ENCODE results near the gene GPBAR1.

The GPBAR1 gene

GRCh38 chr2:218261423-218262236 is 815 bp downstream of the GPBAR1 start:
- Histone ChIP-seq H3K9me3 (ENCODE audit: low read depth, low read length) (no peaks in the 10 kb centered on the region), H3K9ac (ENCODE audit: insufficient read length) (no peak overlapping the region), H3K27ac (no peak overlapping the region), H3K36me3 (ENCODE audit: insufficient read depth, low read length) (peaks cover 12% of the 10 kb centered on the region; the same call in 1 of the 2 replicates), H3K4me3 (no peak overlapping the region)
- no peak for DNase-seq (ENCODE audit: low read depth, low spot score)
- no peak for TF ChIP-seq EZH2 (IDR thresholded peaks at IDR 0.05)
- TF ChIP-seq FOXP2 (optimal IDR thresholded peaks at IDR 0.05; ENCODE audit: control extremely low read depth, extremely low read length, insufficient read depth): no peak
- TF ChIP-seq POLR2AphosphoS5 (IDR thresholded peaks at IDR 0.05; ENCODE audit: borderline replicate concordance, low read depth, low read length): no peak

GRCh38 chr2:218262237-218262600 is 1.4 kb downstream of the GPBAR1 start:
- H3K9me3 ChIP-seq (ENCODE audit: low read depth, low read length): no peaks in the 10 kb centered on the region
- H3K27ac ChIP-seq: no peak overlapping the region
- peaks cover 15% of the 10 kb centered on the region; the same call in 1 of the 2 replicates for H3K36me3 ChIP-seq (ENCODE audit: insufficient read depth, low read length)
- no peak overlapping the region for H3K9ac ChIP-seq (ENCODE audit: insufficient read length)
- no peak for DNase-seq (ENCODE audit: low read depth, low spot score)
- H3K4me3 ChIP-seq: no peak overlapping the region
- TF ChIP-seq EZH2 (IDR thresholded peaks at IDR 0.05): no peak
- TF ChIP-seq POLR2AphosphoS5 (IDR thresholded peaks at IDR 0.05; ENCODE audit: borderline replicate concordance, low read depth, low read length): no peak
- no peak for TF ChIP-seq FOXP2 (optimal IDR thresholded peaks at IDR 0.05; ENCODE audit: control extremely low read depth, extremely low read length, insufficient read depth)

DNA sequence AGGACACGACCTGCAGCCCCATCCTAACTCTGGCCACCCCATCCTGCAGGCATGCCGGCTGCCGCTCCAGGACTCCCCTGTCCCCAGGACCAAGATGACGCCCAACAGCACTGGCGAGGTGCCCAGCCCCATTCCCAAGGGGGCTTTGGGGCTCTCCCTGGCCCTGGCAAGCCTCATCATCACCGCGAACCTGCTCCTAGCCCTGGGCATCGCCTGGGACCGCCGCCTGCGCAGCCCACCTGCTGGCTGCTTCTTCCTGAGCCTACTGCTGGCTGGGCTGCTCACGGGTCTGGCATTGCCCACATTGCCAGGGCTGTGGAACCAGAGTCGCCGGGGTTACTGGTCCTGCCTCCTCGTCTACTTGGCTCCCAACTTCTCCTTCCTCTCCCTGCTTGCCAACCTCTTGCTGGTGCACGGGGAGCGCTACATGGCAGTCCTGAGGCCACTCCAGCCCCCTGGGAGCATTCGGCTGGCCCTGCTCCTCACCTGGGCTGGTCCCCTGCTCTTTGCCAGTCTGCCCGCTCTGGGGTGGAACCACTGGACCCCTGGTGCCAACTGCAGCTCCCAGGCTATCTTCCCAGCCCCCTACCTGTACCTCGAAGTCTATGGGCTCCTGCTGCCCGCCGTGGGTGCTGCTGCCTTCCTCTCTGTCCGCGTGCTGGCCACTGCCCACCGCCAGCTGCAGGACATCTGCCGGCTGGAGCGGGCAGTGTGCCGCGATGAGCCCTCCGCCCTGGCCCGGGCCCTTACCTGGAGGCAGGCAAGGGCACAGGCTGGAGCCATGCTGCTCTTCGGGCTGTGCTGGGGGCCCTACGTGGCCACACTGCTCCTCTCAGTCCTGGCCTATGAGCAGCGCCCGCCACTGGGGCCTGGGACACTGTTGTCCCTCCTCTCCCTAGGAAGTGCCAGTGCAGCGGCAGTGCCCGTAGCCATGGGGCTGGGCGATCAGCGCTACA is 2.1 kb downstream of the GPBAR1 start:
- Histone ChIP-seq H3K9ac (ENCODE audit: insufficient read length) (no peak overlapping the region), H3K36me3 (ENCODE audit: insufficient read depth, low read length) (peaks cover 19% of the 10 kb centered on the region; the same call in 1 of the 2 replicates), H3K27ac (no peak overlapping the region), H3K9me3 (ENCODE audit: low read depth, low read length) (no peaks in the 10 kb centered on the region), H3K4me3 (no peak overlapping the region)
- no peak for DNase-seq (ENCODE audit: low read depth, low spot score)
- TF ChIP-seq POLR2AphosphoS5 (IDR thresholded peaks at IDR 0.05; ENCODE audit: borderline replicate concordance, low read depth, low read length) (no peak), FOXP2 (optimal IDR thresholded peaks at IDR 0.05; ENCODE audit: control extremely low read depth, extremely low read length, insufficient read depth) (no peak), EZH2 (IDR thresholded peaks at IDR 0.05) (no peak)

DNA sequence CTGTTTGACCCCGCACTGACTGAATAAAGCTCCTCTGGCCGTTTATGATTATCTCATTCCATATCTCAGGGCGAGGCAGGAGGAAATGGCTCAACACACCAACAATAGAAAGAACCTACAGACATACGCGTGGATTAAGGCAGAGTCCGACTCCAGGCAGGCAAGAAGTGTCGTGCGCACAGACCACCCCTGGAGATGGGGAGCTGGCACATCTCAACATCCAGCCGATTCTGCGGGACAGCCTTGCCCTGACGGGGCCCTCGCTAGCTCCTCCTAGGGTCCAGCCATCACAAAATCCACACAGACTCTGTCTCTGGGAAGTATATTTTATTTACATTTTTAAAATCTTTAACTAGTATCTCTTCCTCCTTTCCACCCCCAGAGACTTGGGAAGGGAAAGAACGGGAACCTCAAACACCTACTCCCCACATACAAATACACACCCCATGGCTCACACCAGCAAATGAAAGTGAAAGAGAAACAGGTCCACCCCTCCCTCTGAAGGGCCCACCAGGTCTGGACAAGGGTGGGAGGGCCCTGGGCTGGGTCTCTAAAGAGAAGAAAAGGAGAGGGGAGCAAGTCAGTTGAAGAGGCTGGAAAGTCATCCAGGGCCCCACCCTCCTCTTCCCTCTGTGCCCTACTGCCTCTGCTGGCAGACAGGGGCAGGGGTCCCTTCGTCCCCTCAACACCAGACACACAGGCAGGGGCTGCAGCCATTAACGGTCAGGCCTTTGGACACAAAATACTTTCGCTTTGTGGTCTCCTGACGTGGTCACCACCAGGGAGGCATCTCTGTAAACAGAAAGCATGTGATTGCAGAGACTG is 3.2 kb downstream of the GPBAR1 start:
- no peak for DNase-seq (ENCODE audit: low read depth, low spot score)
- Histone ChIP-seq H3K4me3 (no peak overlapping the region), H3K9ac (ENCODE audit: insufficient read length) (no peak overlapping the region), H3K9me3 (ENCODE audit: low read depth, low read length) (no peaks in the 10 kb centered on the region), H3K36me3 (ENCODE audit: insufficient read depth, low read length) (peaks cover 19% of the 10 kb centered on the region; the same call in 1 of the 2 replicates), H3K27ac (no peak overlapping the region)
- TF ChIP-seq POLR2AphosphoS5 (IDR thresholded peaks at IDR 0.05; ENCODE audit: borderline replicate concordance, low read depth, low read length) (no peak), FOXP2 (optimal IDR thresholded peaks at IDR 0.05; ENCODE audit: control extremely low read depth, extremely low read length, insufficient read depth) (no peak), EZH2 (IDR thresholded peaks at IDR 0.05) (no peak)

DNA sequence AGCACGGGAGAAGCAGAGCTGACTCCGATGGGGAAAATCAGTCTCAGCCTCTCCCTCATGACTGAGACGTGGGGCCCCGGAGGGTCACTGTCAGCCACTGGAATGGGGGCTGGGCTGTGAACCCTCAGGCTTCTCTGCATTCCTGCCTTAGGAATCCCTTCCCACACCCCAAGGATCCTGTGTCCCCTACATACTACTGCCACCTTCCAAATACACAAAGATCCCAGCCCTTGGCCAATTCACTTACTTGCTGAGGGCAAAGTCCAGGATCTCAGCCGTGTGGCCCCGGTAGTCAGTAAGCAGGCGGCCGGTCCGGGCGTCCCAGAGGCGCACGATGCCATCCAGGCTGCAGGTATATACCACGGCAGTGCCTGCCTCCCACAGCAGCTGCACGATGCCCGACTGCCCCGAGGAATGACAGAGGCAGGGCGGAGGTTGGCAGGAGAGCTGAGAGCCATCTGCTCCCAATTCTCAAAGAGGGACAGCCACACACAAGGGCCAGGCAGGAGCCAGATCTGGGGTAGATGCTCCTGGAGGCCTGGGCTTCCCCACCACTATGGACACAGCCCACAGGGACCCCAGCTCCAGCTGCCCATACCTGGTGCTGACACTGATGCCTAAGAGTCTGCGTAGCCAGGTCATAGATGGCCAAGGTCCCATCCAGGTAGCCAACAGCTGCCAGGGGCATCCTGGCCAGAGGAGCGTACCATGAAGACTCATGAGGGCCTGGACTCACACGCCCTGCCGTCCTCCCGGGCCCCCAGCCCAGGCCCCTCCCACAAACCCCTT is 4.2 kb downstream of the GPBAR1 start:
- TF ChIP-seq FOXP2 (optimal IDR thresholded peaks at IDR 0.05; ENCODE audit: control extremely low read depth, extremely low read length, insufficient read depth) (no peak), POLR2AphosphoS5 (IDR thresholded peaks at IDR 0.05; ENCODE audit: borderline replicate concordance, low read depth, low read length) (no peak), EZH2 (IDR thresholded peaks at IDR 0.05) (no peak)
- peaks cover 19% of the 10 kb centered on the region; the same call in 1 of the 2 replicates for H3K36me3 ChIP-seq (ENCODE audit: insufficient read depth, low read length)
- no peak overlapping the region for H3K9ac ChIP-seq (ENCODE audit: insufficient read length)
- no peak overlapping the region for H3K4me3 ChIP-seq
- H3K27ac ChIP-seq: no peak overlapping the region
- DNase-seq (ENCODE audit: low read depth, low spot score): no peak
- no peaks in the 10 kb centered on the region for H3K9me3 ChIP-seq (ENCODE audit: low read depth, low read length)

DNA sequence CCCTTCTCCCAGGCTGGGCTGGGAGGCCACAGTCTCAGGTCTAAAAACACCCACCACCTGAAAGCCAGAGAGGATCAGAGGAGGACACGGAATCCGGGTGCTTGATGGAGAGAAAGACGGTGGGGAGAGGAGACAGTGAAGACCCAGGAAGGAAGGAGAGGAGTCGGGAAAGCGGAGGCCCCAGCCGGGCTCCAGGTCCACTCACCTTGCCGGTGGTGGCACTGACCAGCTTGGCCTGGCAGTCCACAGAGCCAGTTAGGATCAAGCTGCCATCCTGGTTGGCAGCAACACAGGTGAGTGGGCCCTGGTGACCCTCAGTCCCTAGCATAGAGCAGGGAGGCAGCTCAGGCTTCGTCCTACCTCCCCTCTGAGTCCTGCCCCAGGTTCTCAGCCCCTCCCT is 4.8 kb downstream of the GPBAR1 start:
- Histone ChIP-seq H3K9me3 (ENCODE audit: low read depth, low read length) (no peaks in the 10 kb centered on the region), H3K9ac (ENCODE audit: insufficient read length) (no peak overlapping the region), H3K4me3 (no peak overlapping the region), H3K27ac (no peak overlapping the region), H3K36me3 (ENCODE audit: insufficient read depth, low read length) (peaks cover 19% of the 10 kb centered on the region; the same call in 1 of the 2 replicates)
- no peak for DNase-seq (ENCODE audit: low read depth, low spot score)
- no peak for TF ChIP-seq POLR2AphosphoS5 (IDR thresholded peaks at IDR 0.05; ENCODE audit: borderline replicate concordance, low read depth, low read length)
- no peak for TF ChIP-seq EZH2 (IDR thresholded peaks at IDR 0.05)
- TF ChIP-seq FOXP2 (optimal IDR thresholded peaks at IDR 0.05; ENCODE audit: control extremely low read depth, extremely low read length, insufficient read depth): no peak

DNA sequence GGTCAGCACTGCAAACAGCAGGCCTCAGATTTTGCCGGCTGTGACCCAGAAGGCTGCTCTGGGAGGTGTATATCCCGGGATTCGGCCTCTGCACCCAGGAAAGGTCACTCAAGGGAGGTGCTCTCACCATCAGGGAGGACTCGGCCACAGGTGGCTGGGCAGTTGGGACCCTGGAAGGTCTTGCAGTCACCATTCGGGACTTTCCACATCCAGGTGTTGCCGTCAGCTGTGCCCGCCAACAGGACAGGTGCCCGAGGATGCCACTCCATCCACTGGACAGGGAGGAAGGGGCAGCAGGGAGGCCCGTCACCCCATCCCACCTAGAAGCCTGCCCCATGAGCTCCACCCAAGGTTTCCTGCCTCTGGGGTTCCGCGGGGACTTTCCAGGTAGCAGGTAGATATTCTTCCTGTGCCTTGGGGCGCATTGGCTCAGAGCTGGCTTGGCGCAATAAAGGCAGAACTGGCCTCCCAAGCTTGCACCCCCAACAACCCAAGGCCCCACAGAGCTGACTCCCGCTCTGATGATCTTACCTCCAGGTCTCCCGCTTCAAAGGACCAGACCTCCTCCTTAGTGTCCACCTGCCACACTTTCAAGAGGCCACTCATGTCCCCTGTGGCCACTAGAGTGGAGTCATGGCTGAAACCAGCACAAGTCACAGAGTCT is 5.6 kb downstream of the GPBAR1 start:
- TF ChIP-seq POLR2AphosphoS5 (IDR thresholded peaks at IDR 0.05; ENCODE audit: borderline replicate concordance, low read depth, low read length): no peak
- no peak for TF ChIP-seq EZH2 (IDR thresholded peaks at IDR 0.05)
- TF ChIP-seq FOXP2 (optimal IDR thresholded peaks at IDR 0.05; ENCODE audit: control extremely low read depth, extremely low read length, insufficient read depth): no peak
- Histone ChIP-seq H3K4me3 (no peak overlapping the region), H3K36me3 (ENCODE audit: insufficient read depth, low read length) (peaks cover 19% of the 10 kb centered on the region; the same call in 1 of the 2 replicates), H3K9ac (ENCODE audit: insufficient read length) (no peak overlapping the region), H3K9me3 (ENCODE audit: low read depth, low read length) (no peaks in the 10 kb centered on the region), H3K27ac (no peak overlapping the region)
- DNase-seq (ENCODE audit: low read depth, low spot score): no peak

Data from SK-N-MC (cell line).